T-helper 1 cell (primary cell): ENCODE measurements around the gene HOXD3.

Source experiments
- DNase-seq, 5 donors: peaks; one replicate each; pipeline ENCODE4 v3.0.0-alpha.2; 2012 to 2020
- total RNA-seq, 4 donors: gene quantifications; one replicate each; lab custom pipeline; 2026; lab: John Stamatoyannopoulos, UW

The HOXD3 gene
- 0 reads per million in 4 donors for total RNA-seq

DNA sequence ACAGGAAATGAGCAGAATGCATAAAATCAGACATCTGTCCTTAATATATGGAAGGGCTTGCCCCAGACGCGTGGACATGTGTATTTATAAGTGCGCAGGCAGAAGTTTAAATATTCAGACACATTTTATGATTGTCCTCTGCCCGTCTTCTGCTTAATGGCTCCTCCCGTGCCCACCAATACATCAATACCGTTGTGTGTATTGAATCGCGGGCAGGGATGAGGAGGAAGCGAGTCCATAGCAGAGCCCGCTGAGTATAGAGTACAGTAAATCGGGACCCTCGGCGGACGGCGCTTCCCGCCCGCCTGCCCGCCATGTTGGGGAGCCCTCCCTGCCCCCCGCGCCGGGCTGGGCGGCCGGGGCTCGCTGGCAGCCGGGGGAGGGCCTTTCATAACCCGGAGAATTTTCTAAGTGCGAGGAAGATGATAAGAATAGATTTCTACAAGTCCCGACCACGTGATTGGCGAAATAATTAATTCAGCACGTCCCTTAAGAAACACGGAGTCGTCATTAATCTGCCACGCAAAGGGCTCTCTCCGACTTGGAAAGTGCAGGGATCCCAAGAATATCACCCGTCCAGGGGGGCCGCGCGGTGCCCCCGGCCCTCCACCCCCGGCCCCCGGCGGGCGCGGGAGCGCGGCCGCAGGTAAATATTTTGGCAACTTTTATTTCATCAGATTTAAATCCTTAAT lies at the start of gene HOXD3:
HOXD3 (plus strand) TSS at position 501 of the 692 bp plus-strand sequence. CDS start 11,808 bp downstream, outside the sequence.
- DNase-seq = no peak

DNA sequence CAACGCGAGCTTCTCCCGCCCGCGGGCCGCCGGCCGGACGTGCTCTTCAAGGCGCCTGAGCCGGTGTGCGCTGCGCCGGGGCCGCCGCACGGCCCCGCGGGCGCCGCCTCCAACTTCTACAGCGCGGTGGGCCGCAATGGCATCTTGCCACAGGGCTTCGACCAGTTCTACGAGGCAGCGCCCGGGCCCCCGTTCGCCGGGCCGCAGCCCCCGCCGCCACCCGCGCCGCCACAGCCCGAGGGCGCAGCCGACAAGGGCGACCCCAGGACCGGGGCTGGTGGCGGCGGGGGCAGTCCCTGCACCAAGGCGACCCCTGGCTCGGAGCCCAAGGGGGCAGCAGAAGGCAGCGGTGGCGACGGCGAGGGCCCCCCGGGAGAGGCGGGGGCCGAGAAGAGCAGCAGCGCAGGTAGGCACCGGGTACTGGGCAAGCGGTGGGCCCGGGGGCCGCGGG lies 49.4 kb upstream of the HOXD3 start:
- no peak for DNase-seq

GRCh38 chr2:176109192-176109901 lies 47.8 kb upstream of the HOXD3 start:
- DNase-seq = no peak

GRCh38 chr2:176109946-176110345 lies 47.2 kb upstream of the HOXD3 start:
- DNase-seq = no peak

DNA sequence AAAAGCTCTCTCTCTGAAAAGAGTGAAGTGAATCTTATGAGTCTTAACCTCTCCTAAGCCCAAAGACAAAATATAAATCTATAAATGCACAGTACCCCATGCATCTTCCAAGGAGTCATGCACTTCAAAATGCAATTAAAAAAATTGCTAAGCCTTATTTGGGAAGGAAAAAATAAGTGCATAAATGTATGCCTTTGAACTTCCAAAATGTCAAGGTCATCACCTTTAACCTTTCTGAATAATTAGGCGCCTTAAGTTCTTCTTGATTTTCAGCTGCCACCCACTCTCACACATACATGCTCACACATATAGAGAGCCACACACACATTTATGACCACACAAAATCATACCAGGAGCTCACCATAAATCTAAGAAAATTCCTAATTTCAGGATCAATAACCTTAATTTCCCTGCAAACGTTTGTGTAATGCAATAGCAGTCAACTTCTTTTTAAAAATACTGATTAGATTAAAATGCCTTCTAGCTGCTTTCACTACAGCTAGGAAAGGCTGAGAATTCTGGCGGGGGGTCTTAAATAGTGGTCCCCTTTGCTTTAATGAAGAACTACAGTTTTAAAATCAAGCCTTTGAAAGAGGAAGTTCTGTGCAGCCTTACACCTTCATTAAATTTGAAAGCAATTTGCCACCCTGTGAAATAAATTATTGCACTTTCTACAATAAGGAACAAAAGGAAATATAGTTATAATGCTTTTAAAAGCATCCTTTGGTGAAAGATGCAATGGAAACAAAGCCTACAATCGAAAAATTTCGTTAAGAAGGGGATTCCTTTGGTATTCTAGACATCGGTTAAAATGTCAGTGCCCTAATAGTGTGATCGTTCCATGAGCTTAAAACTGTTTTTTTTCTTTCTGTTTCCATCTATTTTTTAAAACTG lies 46.4 kb upstream of the HOXD3 start:
- no peak for DNase-seq

DNA sequence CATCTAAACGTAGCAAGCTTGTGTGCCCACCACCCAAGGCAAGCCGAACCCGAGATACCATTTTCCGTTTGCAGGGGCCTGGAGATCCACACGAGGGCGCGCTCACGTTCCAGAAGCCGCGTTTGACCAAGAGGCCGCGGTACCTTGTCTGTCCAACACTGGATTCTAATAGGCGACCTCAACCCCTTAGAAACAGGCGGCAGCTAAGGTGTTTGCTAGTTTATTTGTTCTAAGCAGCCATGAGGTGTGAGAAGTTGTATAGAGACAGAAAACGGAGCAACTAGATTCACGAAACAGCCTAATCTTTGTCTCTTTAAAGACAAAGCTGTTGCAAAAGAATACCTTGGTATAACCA lies 45.8 kb upstream of the HOXD3 start:
- no peak for DNase-seq

- DNase-seq = no peak
Observed at GRCh38 chr2:176111846-176112374, 45.2 kb upstream of the HOXD3 start.

DNA sequence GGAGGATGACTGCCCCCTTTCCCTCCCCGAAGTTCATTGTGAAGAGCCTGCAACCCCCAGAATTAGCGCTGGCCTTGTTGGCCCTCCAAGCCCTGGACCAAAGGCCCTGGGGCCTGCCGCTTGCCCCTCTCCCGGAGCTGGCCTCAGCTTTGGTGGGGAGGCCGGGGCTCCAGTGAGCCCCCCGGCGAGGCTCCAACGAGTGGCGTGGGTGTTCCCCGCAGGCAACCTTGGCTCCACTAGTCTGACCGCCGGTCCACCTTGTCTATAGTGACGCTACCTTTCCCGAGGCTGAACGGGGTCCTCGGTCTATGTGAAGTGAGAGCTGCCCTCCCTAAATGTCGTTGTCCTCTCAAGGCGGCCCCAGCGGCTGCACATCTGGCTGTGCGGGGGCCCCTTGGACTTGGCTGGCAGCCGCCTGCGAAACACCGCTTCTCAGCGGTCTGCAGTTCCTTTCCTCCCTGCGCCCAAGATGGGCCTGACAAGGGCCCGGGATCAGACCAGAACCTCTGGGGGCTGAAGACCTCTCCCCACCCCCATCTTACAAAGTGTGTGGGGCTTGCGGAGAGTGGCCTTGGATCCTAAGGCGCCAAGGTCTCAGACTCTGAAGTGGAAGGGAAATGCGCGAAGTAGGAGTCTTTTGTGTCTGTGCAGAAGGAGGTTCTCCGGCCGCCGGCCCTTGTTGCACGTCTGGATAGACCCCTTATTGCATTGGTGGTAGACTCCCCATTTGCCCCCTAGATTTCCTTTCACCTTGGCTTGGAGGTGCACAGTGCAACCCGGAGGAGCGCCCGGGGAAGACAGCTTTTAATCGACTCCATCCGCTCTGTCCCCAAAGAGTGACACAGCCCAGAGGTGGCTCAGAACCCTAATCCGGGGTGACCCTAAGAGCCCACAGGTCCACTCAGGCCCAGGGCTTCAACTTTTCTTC lies 44.5 kb upstream of the HOXD3 start:
- DNase-seq = no peak

DNA sequence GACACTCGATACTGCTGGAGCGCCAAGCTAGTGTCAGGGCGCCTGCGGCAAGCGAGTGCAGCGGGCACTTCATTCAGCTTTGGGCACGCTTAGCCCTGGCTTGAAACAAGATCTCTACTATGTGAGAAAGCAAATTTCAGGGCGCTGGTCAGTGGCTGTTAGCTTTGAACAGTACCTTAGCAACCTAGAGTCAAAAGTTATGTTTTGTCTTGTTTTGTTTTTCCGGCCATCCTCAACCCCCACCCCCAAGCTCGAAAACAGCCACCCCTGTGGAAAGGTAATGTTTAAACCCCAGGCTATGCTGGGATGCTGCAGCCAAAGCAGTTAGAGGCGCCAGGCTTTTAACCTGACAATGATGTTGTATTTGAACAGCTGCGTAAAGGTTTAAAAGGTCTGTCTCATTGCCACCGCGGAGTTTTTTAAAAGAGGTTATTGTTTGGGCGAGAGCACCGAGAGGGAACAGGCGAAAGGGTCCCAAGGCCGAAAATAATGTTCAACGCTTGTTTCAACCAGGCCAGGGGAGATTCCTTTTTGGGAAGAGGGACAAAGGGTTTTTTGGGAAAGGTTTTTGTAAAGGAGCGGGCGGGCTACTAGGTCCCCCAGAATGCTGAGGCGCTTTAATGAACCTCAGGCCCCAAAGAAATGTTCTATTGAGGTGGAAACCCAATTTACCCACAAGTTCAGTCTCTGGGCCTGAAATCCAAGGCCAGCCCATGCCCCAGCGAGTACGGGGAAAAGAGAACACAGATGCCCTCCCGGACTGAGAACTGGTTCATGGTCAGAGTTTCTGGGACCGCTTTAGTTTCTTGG lies 42.8 kb upstream of the HOXD3 start:
- no peak for DNase-seq

DNA sequence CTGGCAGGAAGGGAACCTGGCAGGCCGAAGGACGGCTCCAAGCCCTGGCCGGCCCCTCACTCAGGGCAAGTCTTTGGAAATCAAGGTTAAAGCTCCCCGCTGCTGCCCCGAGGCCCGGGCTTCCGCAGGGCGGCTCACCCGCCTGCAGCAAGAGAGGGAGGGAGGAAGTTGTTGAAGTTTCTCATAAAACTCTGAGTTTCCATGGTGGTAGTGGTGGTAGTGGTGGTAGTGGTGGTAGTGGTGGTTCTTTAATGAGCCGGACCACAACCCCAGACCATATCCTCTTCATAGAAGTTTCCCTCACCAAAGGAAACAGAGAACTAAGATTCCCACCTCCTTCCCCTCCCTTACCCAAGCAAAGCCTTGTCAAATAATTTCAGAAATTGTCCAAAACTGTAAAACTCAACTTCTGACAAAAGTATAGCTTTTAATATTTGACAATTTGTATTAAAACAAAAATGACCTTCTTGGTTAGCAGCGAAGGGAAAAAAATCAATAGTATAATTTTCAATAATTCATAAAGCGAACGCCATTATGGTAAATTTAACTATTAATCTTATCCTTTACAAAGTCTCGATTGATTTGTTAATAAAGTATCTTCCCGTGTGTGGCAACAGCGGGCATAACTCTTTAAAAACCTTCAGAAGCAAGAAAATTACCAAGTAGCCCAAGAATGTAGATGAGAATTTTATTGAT lies 42.0 kb upstream of the HOXD3 start:
- DNase-seq = no peak

DNA sequence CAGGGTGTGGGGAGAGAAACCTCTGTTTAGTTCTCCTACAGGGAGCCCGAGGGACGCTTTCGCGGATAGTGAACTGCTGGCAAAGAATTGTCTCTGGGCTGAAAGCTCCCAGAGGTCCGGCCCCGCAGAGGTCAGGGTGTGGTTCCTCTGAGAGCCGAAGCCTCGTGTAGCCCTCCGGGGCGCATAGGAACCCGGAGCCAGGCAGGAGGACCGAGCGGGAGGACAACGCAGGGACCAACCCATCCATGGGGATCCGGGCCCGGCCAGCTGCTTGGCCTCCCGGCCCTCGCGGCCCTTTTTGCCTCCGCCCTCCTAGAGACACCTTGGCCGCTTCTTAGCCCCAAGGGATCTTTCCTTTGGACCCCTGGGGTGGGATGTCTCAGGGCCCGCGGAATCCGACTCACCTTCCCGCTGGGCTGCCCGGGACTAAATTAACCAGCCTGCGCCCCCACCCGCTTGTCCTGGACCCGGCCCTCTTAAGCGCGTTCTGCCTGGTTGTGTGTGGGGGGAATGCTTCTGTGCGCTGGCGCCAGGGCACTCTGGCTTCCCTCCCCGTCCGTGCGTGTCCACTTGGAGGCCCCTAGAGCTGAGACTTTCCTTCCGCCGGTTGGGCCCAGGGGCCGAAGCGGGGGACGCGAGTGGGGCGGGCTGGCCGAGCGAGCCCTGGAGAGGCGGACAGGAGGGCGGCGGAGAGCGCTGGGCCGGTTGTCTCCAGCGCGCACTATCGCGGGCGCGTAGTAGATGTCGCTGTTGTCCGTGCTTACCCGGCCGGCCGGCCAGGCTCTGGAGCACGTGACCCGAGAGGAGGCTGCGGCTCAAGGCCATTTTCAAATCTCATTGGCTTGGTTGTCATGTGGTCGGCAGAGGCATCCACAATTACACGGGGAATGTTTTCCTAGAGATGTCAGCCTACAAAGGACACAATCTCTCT lies 41.0 kb upstream of the HOXD3 start, which contains the start of gene HOXD10:
HOXD10 (plus strand) TSS at position 896 of the 931 bp plus-strand sequence. CDS start 56 bp downstream, outside the sequence.
- DNase-seq = no peak

DNA sequence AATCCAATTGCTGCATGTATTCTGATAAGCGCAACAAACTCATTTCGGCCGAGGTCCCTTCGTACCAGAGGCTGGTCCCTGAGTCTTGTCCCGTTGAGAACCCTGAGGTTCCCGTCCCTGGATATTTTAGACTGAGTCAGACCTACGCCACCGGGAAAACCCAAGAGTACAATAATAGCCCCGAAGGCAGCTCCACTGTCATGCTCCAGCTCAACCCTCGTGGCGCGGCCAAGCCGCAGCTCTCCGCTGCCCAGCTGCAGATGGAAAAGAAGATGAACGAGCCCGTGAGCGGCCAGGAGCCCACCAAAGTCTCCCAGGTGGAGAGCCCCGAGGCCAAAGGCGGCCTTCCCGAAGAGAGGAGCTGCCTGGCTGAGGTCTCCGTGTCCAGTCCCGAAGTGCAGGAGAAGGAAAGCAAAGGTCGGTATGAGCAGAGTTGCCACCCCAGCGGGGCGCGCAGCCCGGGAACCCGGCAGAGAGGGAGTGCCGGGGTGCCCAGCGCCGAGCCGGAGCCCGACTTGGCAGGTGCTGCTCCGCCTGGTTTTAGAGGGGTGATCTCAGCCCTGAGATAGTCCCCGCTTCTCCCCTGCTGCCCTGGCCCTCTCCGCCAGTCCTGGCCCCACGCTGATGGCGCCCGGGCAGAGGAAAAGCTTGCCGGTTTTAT lies 39.8 kb upstream of the HOXD3 start:
- no peak for DNase-seq

DNA sequence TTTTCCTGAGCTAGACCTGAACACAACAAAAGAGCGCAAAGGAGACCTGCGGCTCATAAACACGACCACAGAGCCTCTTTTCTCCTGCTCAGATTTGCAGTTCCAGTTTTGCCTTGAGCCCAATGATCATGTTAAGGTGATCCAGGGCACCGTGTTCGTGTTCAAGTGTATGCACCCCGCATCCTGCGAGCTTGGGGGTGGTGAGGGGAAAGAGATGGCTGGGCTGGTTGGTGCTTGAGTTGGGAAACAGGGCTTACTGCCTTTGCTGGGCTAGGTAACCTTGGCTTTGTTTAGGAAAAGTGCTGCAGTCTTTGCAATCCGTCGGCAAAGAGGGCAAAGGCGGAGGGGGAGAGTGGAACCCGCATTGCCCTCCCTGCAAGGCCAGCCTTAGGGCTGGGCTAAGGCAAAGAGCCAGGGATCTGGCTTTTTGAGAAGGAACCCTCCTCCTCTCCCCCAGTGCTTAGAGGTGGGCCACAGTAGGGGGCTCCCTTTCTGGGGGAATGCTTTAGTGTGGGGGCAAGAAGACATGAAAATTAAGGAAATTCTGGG lies 39.2 kb upstream of the HOXD3 start:
- DNase-seq = no peak

DNA sequence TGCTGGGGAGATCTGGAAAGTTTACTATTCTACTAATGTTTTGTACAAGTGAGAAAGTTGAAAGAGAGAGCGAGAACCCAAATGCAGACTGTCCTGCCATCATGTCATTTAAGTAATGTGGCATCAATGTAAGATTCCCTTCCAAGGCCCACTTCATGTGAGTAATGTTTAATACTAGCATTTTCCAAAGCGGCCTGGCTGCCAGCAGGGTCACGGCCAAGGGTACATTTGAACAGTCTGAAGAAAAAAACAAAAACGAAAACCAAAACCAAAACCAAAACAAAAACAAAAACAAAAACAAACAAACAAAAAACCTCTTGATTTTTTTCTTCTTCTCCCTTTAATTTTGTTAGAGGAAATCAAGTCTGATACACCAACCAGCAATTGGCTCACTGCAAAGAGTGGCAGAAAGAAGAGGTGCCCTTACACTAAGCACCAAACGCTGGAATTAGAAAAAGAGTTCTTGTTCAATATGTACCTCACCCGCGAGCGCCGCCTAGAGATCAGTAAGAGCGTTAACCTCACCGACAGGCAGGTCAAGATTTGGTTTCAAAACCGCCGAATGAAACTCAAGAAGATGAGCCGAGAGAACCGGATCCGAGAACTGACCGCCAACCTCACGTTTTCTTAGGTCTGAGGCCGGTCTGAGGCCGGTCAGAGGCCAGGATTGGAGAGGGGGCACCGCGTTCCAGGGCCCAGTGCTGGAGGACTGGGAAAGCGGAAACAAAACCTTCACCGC lies 38.3 kb upstream of the HOXD3 start:
- DNase-seq = no peak

GRCh38 chr2:176120364-176121189 lies 36.5 kb upstream of the HOXD3 start:
- DNase-seq = no peak
